Measurements from ENCODE around the gene WASF2.

DNA sequence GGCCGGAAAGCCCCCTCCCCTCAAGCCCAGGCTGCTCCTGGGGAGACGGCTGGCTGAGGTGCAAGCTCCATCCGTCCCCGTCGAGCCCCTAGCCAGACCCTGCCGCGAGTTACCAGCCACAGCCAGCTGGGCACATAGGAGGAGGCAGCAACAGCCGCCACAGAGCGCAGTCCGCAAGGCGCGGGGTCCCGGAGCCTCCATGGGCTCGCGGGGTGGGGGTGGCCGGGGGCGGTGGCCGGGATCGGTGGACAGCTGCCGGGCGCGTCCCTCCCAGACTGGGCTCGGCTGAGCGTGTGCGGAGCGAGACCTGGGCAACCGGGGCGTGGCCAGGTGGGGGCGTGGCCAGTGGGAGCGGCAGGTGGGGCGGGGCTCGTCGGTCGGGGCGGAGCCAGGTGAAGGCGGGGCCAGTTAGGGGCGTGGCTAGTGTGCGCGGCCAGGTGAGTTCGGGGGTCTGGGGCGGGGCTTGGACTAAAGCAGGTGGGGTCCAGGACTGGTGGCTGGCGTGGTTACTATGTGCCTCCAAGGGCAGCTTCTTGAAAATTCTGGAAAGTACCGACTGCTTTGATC lies 106.8 kb downstream of the WASF2 start, which contains the start of gene CD164L2:
- TF ChIP-seq, protein P1, sequence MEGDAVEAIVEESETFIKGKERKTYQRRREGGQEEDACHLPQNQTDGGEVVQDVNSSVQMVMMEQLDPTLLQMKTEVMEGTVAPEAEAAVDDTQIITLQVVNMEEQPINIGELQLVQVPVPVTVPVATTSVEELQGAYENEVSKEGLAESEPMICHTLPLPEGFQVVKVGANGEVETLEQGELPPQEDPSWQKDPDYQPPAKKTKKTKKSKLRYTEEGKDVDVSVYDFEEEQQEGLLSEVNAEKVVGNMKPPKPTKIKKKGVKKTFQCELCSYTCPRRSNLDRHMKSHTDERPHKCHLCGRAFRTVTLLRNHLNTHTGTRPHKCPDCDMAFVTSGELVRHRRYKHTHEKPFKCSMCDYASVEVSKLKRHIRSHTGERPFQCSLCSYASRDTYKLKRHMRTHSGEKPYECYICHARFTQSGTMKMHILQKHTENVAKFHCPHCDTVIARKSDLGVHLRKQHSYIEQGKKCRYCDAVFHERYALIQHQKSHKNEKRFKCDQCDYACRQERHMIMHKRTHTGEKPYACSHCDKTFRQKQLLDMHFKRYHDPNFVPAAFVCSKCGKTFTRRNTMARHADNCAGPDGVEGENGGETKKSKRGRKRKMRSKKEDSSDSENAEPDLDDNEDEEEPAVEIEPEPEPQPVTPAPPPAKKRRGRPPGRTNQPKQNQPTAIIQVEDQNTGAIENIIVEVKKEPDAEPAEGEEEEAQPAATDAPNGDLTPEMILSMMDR (IDR thresholded peaks at IDR 0.05; ENCODE audit: insufficient read depth, low read length), result no peak
- no peak for TF ChIP-seq GABPA (IDR thresholded peaks at IDR 0.05; ENCODE audit: low read depth)
- TF ChIP-seq, protein P2, sequence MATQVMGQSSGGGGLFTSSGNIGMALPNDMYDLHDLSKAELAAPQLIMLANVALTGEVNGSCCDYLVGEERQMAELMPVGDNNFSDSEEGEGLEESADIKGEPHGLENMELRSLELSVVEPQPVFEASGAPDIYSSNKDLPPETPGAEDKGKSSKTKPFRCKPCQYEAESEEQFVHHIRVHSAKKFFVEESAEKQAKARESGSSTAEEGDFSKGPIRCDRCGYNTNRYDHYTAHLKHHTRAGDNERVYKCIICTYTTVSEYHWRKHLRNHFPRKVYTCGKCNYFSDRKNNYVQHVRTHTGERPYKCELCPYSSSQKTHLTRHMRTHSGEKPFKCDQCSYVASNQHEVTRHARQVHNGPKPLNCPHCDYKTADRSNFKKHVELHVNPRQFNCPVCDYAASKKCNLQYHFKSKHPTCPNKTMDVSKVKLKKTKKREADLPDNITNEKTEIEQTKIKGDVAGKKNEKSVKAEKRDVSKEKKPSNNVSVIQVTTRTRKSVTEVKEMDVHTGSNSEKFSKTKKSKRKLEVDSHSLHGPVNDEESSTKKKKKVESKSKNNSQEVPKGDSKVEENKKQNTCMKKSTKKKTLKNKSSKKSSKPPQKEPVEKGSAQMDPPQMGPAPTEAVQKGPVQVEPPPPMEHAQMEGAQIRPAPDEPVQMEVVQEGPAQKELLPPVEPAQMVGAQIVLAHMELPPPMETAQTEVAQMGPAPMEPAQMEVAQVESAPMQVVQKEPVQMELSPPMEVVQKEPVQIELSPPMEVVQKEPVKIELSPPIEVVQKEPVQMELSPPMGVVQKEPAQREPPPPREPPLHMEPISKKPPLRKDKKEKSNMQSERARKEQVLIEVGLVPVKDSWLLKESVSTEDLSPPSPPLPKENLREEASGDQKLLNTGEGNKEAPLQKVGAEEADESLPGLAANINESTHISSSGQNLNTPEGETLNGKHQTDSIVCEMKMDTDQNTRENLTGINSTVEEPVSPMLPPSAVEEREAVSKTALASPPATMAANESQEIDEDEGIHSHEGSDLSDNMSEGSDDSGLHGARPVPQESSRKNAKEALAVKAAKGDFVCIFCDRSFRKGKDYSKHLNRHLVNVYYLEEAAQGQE (IDR thresholded peaks at IDR 0.05; ENCODE audit: insufficient replicate concordance, low read depth), result no peak
